Measurements from ENCODE around the gene MAPT.
A peak's percentile ranks its signal among the peaks of the same experiment; 100 is the strongest.
"Not testable (repeated sequence)": the region's sequence is repeated elsewhere in the genome, so short reads cannot be mapped to it uniquely, and the experiment has no call there.

MAPT gene

GRCh38 chr17:46000292-46000691 lies 105.9 kb downstream of the MAPT start:
- DNase-seq (ENCODE audit: insufficient read length, low spot score), result no peak
- FAIRE-seq, result no peak

GRCh38 chr17:46000757-46001156 lies 106.4 kb downstream of the MAPT start:
- FAIRE-seq, result peak; percentile 38

GRCh38 chr17:46001390-46002310 lies 107.3 kb downstream of the MAPT start:
- no peak for FAIRE-seq
- no peak for DNase-seq (ENCODE audit: insufficient read length, low spot score)

More at GRCh38 chr17:46000757-46001156, 106.4 kb downstream of the MAPT start:
- no peak for DNase-seq (ENCODE audit: insufficient read length, low spot score)

GRCh38 chr17:46002311-46002972 lies 108.1 kb downstream of the MAPT start:
- FAIRE-seq (peak; percentile 95), DNase-seq (ENCODE audit: insufficient read length, low spot score) (peak; percentile 90)

GRCh38 chr17:46002973-46003316 lies 108.6 kb downstream of the MAPT start:
- DNase-seq (ENCODE audit: insufficient read length, low spot score) (no peak), FAIRE-seq (peak; percentile 16)

GRCh38 chr17:46003907-46004748 lies 109.8 kb downstream of the MAPT start:
- no peak for DNase-seq (ENCODE audit: insufficient read length, low spot score)

GRCh38 chr17:46006082-46006481 lies 111.7 kb downstream of the MAPT start:
- FAIRE-seq; DNase-seq (ENCODE audit: insufficient read length, low spot score): not testable (repeated sequence)

More at GRCh38 chr17:46003907-46004748, 109.8 kb downstream of the MAPT start:
- FAIRE-seq, result peak; percentile 52

GRCh38 chr17:46007461-46007965 lies 113.2 kb downstream of the MAPT start:
- FAIRE-seq, result peak; percentile 9
- no peak for DNase-seq (ENCODE audit: insufficient read length, low spot score)

GRCh38 chr17:46008591-46008990 lies 114.2 kb downstream of the MAPT start:
- FAIRE-seq (no peak), DNase-seq (ENCODE audit: insufficient read length, low spot score) (no peak)

- DNase-seq (ENCODE audit: insufficient read length, low spot score) (peak; percentile 92), FAIRE-seq (peak; percentile 99)
These were observed 115.6 kb downstream of the MAPT start for GRCh38 chr17:46009681-46010596.

- peak; percentile 38 for FAIRE-seq
These were observed 116.3 kb downstream of the MAPT start for GRCh38 chr17:46010597-46011186.

GRCh38 chr17:46011711-46012505 lies 117.6 kb downstream of the MAPT start:
- FAIRE-seq (no peak), DNase-seq (ENCODE audit: insufficient read length, low spot score) (no peak)

More at GRCh38 chr17:46010597-46011186, 116.3 kb downstream of the MAPT start:
- no peak for DNase-seq (ENCODE audit: insufficient read length, low spot score)

GRCh38 chr17:46012506-46013079 lies 118.2 kb downstream of the MAPT start:
- FAIRE-seq (peak; percentile 70), DNase-seq (ENCODE audit: insufficient read length, low spot score) (no peak)

GRCh38 chr17:46013127-46013501 lies 118.8 kb downstream of the MAPT start:
- DNase-seq (ENCODE audit: insufficient read length, low spot score) (no peak), FAIRE-seq (no peak)

- FAIRE-seq (no peak), DNase-seq (ENCODE audit: insufficient read length, low spot score) (no peak)
These were observed 119.3 kb downstream of the MAPT start for GRCh38 chr17:46013502-46014165.

GRCh38 chr17:46019408-46019925 lies 125.1 kb downstream of the MAPT start:
- not testable (repeated sequence) for FAIRE-seq

GRCh38 chr17:46020023-46020761 lies 125.8 kb downstream of the MAPT start:
- DNase-seq (ENCODE audit: insufficient read length, low spot score) (no peak), FAIRE-seq (no peak)

More at GRCh38 chr17:46019408-46019925, 125.1 kb downstream of the MAPT start:
- not testable (repeated sequence) for DNase-seq (ENCODE audit: insufficient read length, low spot score)
